H9 (cell line): Measurements from ENCODE around the gene ITPR2. TPM values are rescaled to one million over a fixed set of nuclear protein-coding genes. Genes with fewer than 3 reads are reported as not detected.

Experiments used
- DNase-seq: peaks from one replicate; pipeline ENCODE4 v3.0.0-alpha.2; 2017
- H2AFZ ChIP-seq: one replicate; pipeline ENCODE4 v1.6.1; 2013; ENCODE audit warnings: mild to moderate bottlenecking, low read length, control low read depth, moderate library complexity
- H2AK5ac ChIP-seq: 2 replicates; pipeline ENCODE4 v1.6.1; 2013; ENCODE audit warnings: low read length, control low read depth, mixed read lengths; ENCODE audit not compliant: insufficient read length
- H2BK120ac ChIP-seq: one replicate; pipeline ENCODE4 v1.6.1; 2013; ENCODE audit warnings: low read depth, mild to moderate bottlenecking, low read length, control low read depth, inconsistent platforms; ENCODE audit not compliant: poor library complexity, severe bottlenecking
- H2BK12ac ChIP-seq: 2 replicates; pipeline ENCODE4 v1.6.1; 2013; ENCODE audit warnings: low read length, control low read depth, mixed read lengths, low read depth; ENCODE audit not compliant: insufficient read length
- H2BK15ac ChIP-seq: 2 replicates; pipeline ENCODE4 v1.6.1; 2013; ENCODE audit warnings: low read depth, low read length, control low read depth
- H2BK20ac ChIP-seq: one replicate; pipeline ENCODE4 v1.6.1; 2013; ENCODE audit warnings: low read depth, mild to moderate bottlenecking, low read length, control low read depth, inconsistent platforms; ENCODE audit not compliant: poor library complexity, severe bottlenecking
- H2BK5ac ChIP-seq: 2 replicates; pipeline ENCODE4 v1.6.1; 2013; ENCODE audit warnings: low read length, control low read depth, mixed read lengths; ENCODE audit not compliant: insufficient read length
- H3K14ac ChIP-seq: 2 replicates; pipeline ENCODE4 v1.6.1; 2013; ENCODE audit warnings: low read length, control low read depth; ENCODE audit not compliant: insufficient read depth
- H3K18ac ChIP-seq: 2 replicates; pipeline ENCODE4 v1.6.1; 2013; ENCODE audit warnings: low read depth, mild to moderate bottlenecking, mixed read lengths, low read length, control low read depth; ENCODE audit not compliant: insufficient read length
- H3K23ac ChIP-seq: 2 replicates; pipeline ENCODE4 v1.6.1; 2013; ENCODE audit warnings: low read length, control low read depth, mixed read lengths, low read depth; ENCODE audit not compliant: insufficient read length
- H3K23me2 ChIP-seq: 2 replicates; pipeline ENCODE4 v1.6.1; 2013; ENCODE audit warnings: low read depth, mild to moderate bottlenecking, mixed read lengths, low read length, control low read depth; ENCODE audit not compliant: insufficient read length, poor library complexity, severe bottlenecking
- H3K27ac ChIP-seq: 2 replicates; pipeline ENCODE4 v1.5.1; 2013; ENCODE audit warnings: low read length, control low read depth, mixed read lengths, low read depth; ENCODE audit not compliant: insufficient read length
- H3K27me3 ChIP-seq: 2 replicates; pipeline ENCODE4 v1.6.1; 2013; ENCODE audit warnings: low read length, control low read depth, inconsistent platforms; ENCODE audit not compliant: insufficient read depth
- H3K4ac ChIP-seq: 2 replicates; pipeline ENCODE4 v1.6.1; 2013; ENCODE audit warnings: low read depth, mild to moderate bottlenecking, control low read depth, inconsistent platforms, low read length, moderate library complexity
- H3K4me1 ChIP-seq: 2 replicates; pipeline ENCODE4 v1.6.1; 2013; ENCODE audit warnings: low read length, control low read depth, inconsistent platforms; ENCODE audit not compliant: insufficient read depth
- H3K4me2 ChIP-seq: 2 replicates; pipeline ENCODE4 v1.6.1; 2013; ENCODE audit warnings: low read length, control low read depth, mixed read lengths; ENCODE audit not compliant: insufficient read length, insufficient read depth
- H3K56ac ChIP-seq: 2 replicates; pipeline ENCODE4 v1.6.1; 2013; ENCODE audit warnings: low read depth, mild to moderate bottlenecking, mixed read lengths, low read length, control low read depth; ENCODE audit not compliant: insufficient read length
- H3K79me1 ChIP-seq: 2 replicates; pipeline ENCODE4 v1.6.1; 2013; ENCODE audit warnings: low read depth, mild to moderate bottlenecking, moderate library complexity, low read length, control low read depth, inconsistent platforms; ENCODE audit not compliant: insufficient read depth, poor library complexity, severe bottlenecking
- H3K79me2 ChIP-seq: 2 replicates; pipeline ENCODE4 v1.6.1; 2013; ENCODE audit warnings: low read length, control low read depth, inconsistent platforms; ENCODE audit not compliant: insufficient read depth
- H3K9ac ChIP-seq: 2 replicates; pipeline ENCODE4 v1.6.1; 2013; ENCODE audit warnings: low read length, control low read depth, mixed read lengths; ENCODE audit not compliant: insufficient read length; ENCODE audit errors: extremely low read depth
- H3K9me3 ChIP-seq: one replicate; pipeline ENCODE4 v1.6.1; 2013; ENCODE audit warnings: low read depth, low read length, inconsistent platforms; ENCODE audit not compliant: control insufficient read depth
- H3T11ph ChIP-seq: one replicate; pipeline ENCODE4 v1.6.1; 2013; ENCODE audit warnings: mild to moderate bottlenecking, low read length, control low read depth, inconsistent platforms
- H4K20me1 ChIP-seq: one replicate; pipeline ENCODE4 v1.6.1; 2013; ENCODE audit not compliant: control insufficient read depth, insufficient read length, insufficient read depth
- H4K5ac ChIP-seq: 2 replicates; pipeline ENCODE4 v1.6.1; 2013; ENCODE audit warnings: low read depth, mild to moderate bottlenecking, mixed read lengths, low read length, control low read depth; ENCODE audit not compliant: insufficient read length
- H4K8ac ChIP-seq: replicated peaks from 2 replicates; pipeline ENCODE4 v1.6.1; 2013; ENCODE audit warnings: low read length, control low read depth, mixed read lengths, low read depth; ENCODE audit not compliant: insufficient read length
- H4K91ac ChIP-seq: 2 replicates; pipeline ENCODE4 v1.6.1; 2013; ENCODE audit warnings: low read depth, mild to moderate bottlenecking, moderate library complexity, mixed read lengths, low read length, control low read depth; ENCODE audit not compliant: insufficient read length
- H3K27ac Mint-ChIP-seq, 3 experiments: 2 replicates in 2 of 3; 3 replicates in 1 of 3; pipeline ENCODE4 v1.8.0; 2020 to 2021; ENCODE audit warnings: mixed read lengths in 3 of 3, mild to moderate bottlenecking in 1 of 3, moderate library complexity in 1 of 3
- H3K27me3 Mint-ChIP-seq: 2 replicates; pipeline ENCODE4 v1.8.0; 2021; ENCODE audit warnings: low read depth, mild to moderate bottlenecking, moderate library complexity, mixed read lengths
- H3K36me3 Mint-ChIP-seq, 3 experiments: 2 replicates in 2 of 3; 3 replicates in 1 of 3; pipeline ENCODE4 v1.8.0; 2020 to 2021; ENCODE audit warnings: low read depth in 3 of 3, mixed read lengths in 3 of 3; ENCODE audit not compliant: insufficient read depth in 1 of 3
- H3K4me1 Mint-ChIP-seq, 2 experiments: 2 replicates each; pipeline ENCODE4 v1.8.0; 2020; ENCODE audit warnings: mixed read lengths in 2 of 2
- H3K4me3 Mint-ChIP-seq, 2 experiments: 2 replicates in 1 of 2; 3 replicates in 1 of 2; pipeline ENCODE4 v1.8.0; 2020 to 2021; ENCODE audit warnings: mild to moderate bottlenecking in 2 of 2, mixed read lengths in 2 of 2, moderate library complexity in 1 of 2
- H3K9me3 Mint-ChIP-seq, 2 experiments: 2 replicates in 1 of 2; 3 replicates in 1 of 2; pipeline ENCODE4 v1.8.0; 2020; ENCODE audit warnings: mild to moderate bottlenecking in 2 of 2, mixed read lengths in 2 of 2, moderate library complexity in 1 of 2
- CTCF ChIP-seq: fragments of 200-600 bp; sonication (generic); conservative IDR thresholded peaks from 3 replicates; pipeline ENCODE4 v1.8.0; 2021; ENCODE audit warnings: antibody characterized with exemption, mild to moderate bottlenecking
- WGBS: extraction: QIAGEN DNeasy Blood & Tissue Kit; methylation state at CpG from one replicate; pipeline ENCODE4 v1.1.7; 2013; ENCODE audit warnings: missing lambda C conversion rate, low lambda C conversion rate, mixed read lengths; ENCODE audit not compliant: insufficient read length; ENCODE audit errors: extremely low coverage; 5-methylcytosine and 5-hydroxymethylcytosine counted together
- total RNA-seq: library from RNA; stranded (reverse); gene quantifications from 2 replicates; pipeline ENCODE4 v1.2.1, GENCODE V29; 2021

ITPR2 gene
- total RNA-seq, 1 experiment from 2014 or later = 14.8 TPM

- Histone ChIP-seq H3K9me3 (no peaks in the 10 kb centered on the region), H2BK120ac (no peak overlapping the region), H3K79me1 (no peaks in the 10 kb centered on the region), H2AK5ac (no peak overlapping the region), H4K8ac (no peak overlapping the region), H3K18ac (no peak overlapping the region), H2BK12ac (no peak overlapping the region), H3K23ac (no peak overlapping the region), H3K14ac (no peak overlapping the region), H2BK15ac (no peak overlapping the region), H3K4me2 (no peak overlapping the region), H3K79me2 (no peaks in the 10 kb centered on the region), H4K91ac (no peak overlapping the region), H3K27ac (no peak overlapping the region), H3K9ac (no peak overlapping the region), H3K27me3 (no peaks in the 10 kb centered on the region), H3K4me1 (no peaks in the 10 kb centered on the region), H4K5ac (no peak overlapping the region), H2AFZ (no peak overlapping the region), H3K56ac (no peak overlapping the region), H2BK20ac (no peak overlapping the region), H2BK5ac (no peak overlapping the region), H3K23me2 (no peaks in the 10 kb centered on the region), H3K4ac (no peak overlapping the region), H4K20me1 (no peaks in the 10 kb centered on the region), H3T11ph (no peak overlapping the region)
- no peak for DNase-seq
- TF ChIP-seq CTCF = no peak
- Mint-ChIP-seq H3K4me1 (no peaks in the 10 kb centered on the region), H3K9me3 (no peaks in the 10 kb centered on the region), H3K27ac (no peak overlapping the region), H3K27me3 (no peaks in the 10 kb centered on the region), H3K36me3 (no peaks in the 10 kb centered on the region), H3K4me3 (no peak overlapping the region)
- whole genome bisulfite sequencing = no CpG with 5 or more reads among the region's 3 CpGs
These were observed 35.6 kb upstream of the ITPR2 start for GRCh38 chr12:26868447-26869103.
